Measurements from ENCODE around the gene PLCG2. TPM values are rescaled to one million over a fixed set of nuclear protein-coding genes. Genes with fewer than 3 reads are reported as not detected.

The PLCG2 gene
- polyA plus RNA-seq, 1 donor from 2014 or later = not detected

GRCh38 chr16:81814751-81815428 lies 35.8 kb downstream of the PLCG2 start:
- Histone ChIP-seq H3K9me3 (ENCODE audit: low read length) (no peaks in the 10 kb centered on the region), H3K36me3 (ENCODE audit: insufficient read depth, low read length) (no peaks in the 10 kb centered on the region), H3K4me3 (ENCODE audit: low read length) (no peak overlapping the region), H3F3A (ENCODE audit: insufficient read depth, low read length, poor library complexity, severe bottlenecking) (no peaks in the 10 kb centered on the region), H3K79me2 (replicated peaks; ENCODE audit: insufficient read depth, low read length) (no peaks in the 10 kb centered on the region), H3K27ac (ENCODE audit: low read length) (no peak overlapping the region), H3K27me3 (ENCODE audit: insufficient read depth, low read depth, low read length) (no peaks in the 10 kb centered on the region), H3K9ac (ENCODE audit: low read length) (no peak overlapping the region), H4K20me1 (ENCODE audit: insufficient read depth) (no peaks in the 10 kb centered on the region), H2AFZ (ENCODE audit: low read depth, low read length) (no peak overlapping the region), H3K4me2 (ENCODE audit: low read length) (no peak overlapping the region), H3K9me2 (ENCODE audit: insufficient read depth, low read length) (no peaks in the 10 kb centered on the region)
- TF ChIP-seq MXI1 (conservative IDR thresholded peaks at IDR 0.05; ENCODE audit: poor library complexity, severe bottlenecking) = no peak
- no peak for TF ChIP-seq EP300 (conservative IDR thresholded peaks at IDR 0.05; ENCODE audit: poor library complexity, severe bottlenecking)
- TF ChIP-seq, protein P1, sequence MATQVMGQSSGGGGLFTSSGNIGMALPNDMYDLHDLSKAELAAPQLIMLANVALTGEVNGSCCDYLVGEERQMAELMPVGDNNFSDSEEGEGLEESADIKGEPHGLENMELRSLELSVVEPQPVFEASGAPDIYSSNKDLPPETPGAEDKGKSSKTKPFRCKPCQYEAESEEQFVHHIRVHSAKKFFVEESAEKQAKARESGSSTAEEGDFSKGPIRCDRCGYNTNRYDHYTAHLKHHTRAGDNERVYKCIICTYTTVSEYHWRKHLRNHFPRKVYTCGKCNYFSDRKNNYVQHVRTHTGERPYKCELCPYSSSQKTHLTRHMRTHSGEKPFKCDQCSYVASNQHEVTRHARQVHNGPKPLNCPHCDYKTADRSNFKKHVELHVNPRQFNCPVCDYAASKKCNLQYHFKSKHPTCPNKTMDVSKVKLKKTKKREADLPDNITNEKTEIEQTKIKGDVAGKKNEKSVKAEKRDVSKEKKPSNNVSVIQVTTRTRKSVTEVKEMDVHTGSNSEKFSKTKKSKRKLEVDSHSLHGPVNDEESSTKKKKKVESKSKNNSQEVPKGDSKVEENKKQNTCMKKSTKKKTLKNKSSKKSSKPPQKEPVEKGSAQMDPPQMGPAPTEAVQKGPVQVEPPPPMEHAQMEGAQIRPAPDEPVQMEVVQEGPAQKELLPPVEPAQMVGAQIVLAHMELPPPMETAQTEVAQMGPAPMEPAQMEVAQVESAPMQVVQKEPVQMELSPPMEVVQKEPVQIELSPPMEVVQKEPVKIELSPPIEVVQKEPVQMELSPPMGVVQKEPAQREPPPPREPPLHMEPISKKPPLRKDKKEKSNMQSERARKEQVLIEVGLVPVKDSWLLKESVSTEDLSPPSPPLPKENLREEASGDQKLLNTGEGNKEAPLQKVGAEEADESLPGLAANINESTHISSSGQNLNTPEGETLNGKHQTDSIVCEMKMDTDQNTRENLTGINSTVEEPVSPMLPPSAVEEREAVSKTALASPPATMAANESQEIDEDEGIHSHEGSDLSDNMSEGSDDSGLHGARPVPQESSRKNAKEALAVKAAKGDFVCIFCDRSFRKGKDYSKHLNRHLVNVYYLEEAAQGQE (IDR thresholded peaks at IDR 0.05; ENCODE audit: borderline replicate concordance) = no peak

DNA sequence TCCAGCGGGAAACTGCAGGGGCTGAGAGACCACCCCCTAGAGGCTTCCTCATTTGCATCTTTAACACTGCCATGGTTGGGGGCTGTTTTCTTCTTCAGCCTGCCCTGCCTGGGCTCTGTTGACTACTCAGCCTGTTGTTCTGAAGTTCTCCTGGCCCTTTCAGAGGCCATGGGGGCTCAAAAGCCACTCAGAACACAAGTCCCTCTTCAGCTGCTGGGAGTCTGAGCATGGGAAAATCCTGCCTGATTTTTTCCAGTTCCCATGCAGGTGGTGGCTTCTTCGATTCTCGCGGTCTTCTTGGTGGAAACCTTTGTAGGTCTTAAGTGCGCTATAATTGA lies 36.3 kb downstream of the PLCG2 start:
- H3K4me3 ChIP-seq (ENCODE audit: low read length) = no peak overlapping the region
- H3K36me3 ChIP-seq (ENCODE audit: insufficient read depth, low read length) = no peaks in the 10 kb centered on the region
- no peaks in the 10 kb centered on the region for H4K20me1 ChIP-seq (ENCODE audit: insufficient read depth)
- H2AFZ ChIP-seq (ENCODE audit: low read depth, low read length) = no peak overlapping the region
- no peaks in the 10 kb centered on the region for H3K9me2 ChIP-seq (ENCODE audit: insufficient read depth, low read length)
- TF ChIP-seq EP300 (conservative IDR thresholded peaks at IDR 0.05; ENCODE audit: poor library complexity, severe bottlenecking) = no peak
- TF ChIP-seq RAD21 (conservative IDR thresholded peaks at IDR 0.05) = no peak
- no peak for TF ChIP-seq EZH2 (IDR thresholded peaks at IDR 0.05; ENCODE audit: borderline replicate concordance, insufficient read depth, low read length, poor library complexity, severe bottlenecking)
- no peak for TF ChIP-seq TAF1 (IDR thresholded peaks at IDR 0.05; ENCODE audit: low read depth)
- TF ChIP-seq POLR2AphosphoS5 (IDR thresholded peaks at IDR 0.05) = no peak
- TF ChIP-seq, protein P1 (IDR thresholded peaks at IDR 0.05; ENCODE audit: borderline replicate concordance) = no peak
- TF ChIP-seq SMC3 (conservative IDR thresholded peaks at IDR 0.05; ENCODE audit: poor library complexity) = no peak
- TF ChIP-seq, protein P2, sequence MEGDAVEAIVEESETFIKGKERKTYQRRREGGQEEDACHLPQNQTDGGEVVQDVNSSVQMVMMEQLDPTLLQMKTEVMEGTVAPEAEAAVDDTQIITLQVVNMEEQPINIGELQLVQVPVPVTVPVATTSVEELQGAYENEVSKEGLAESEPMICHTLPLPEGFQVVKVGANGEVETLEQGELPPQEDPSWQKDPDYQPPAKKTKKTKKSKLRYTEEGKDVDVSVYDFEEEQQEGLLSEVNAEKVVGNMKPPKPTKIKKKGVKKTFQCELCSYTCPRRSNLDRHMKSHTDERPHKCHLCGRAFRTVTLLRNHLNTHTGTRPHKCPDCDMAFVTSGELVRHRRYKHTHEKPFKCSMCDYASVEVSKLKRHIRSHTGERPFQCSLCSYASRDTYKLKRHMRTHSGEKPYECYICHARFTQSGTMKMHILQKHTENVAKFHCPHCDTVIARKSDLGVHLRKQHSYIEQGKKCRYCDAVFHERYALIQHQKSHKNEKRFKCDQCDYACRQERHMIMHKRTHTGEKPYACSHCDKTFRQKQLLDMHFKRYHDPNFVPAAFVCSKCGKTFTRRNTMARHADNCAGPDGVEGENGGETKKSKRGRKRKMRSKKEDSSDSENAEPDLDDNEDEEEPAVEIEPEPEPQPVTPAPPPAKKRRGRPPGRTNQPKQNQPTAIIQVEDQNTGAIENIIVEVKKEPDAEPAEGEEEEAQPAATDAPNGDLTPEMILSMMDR (IDR thresholded peaks at IDR 0.05; ENCODE audit: poor library complexity, severe bottlenecking) = no peak
- TF ChIP-seq MXI1 (conservative IDR thresholded peaks at IDR 0.05; ENCODE audit: poor library complexity, severe bottlenecking) = no peak
- no peaks in the 10 kb centered on the region for H3K9me3 ChIP-seq (ENCODE audit: low read length)
- no peak overlapping the region for H3K4me2 ChIP-seq (ENCODE audit: low read length)
- no peaks in the 10 kb centered on the region for H3K27me3 ChIP-seq (ENCODE audit: insufficient read depth, low read depth, low read length)
- H3K9ac ChIP-seq (ENCODE audit: low read length) = no peak overlapping the region
- no peak overlapping the region for H3K27ac ChIP-seq (ENCODE audit: low read length)
- H3K79me2 ChIP-seq (replicated peaks; ENCODE audit: insufficient read depth, low read length) = no peaks in the 10 kb centered on the region
- H3F3A ChIP-seq (ENCODE audit: insufficient read depth, low read length, poor library complexity, severe bottlenecking) = no peaks in the 10 kb centered on the region
